GM18951 (cell line): Measurements from ENCODE around the gene TMCO5A.
"Not testable (repeated sequence)": the region's sequence is repeated elsewhere in the genome, so short reads cannot be mapped to it uniquely, and the experiment has no call there.

Source experiments
- POLR2A ChIP-seq: IDR thresholded peaks from 4 replicates; pipeline ENCODE4 v1.6.1; 2011; ENCODE audit warnings: mild to moderate bottlenecking; ENCODE audit not compliant: insufficient read length, insufficient read depth; ENCODE audit errors: extremely low read depth
- in situ Hi-C: fragments of 300-500 bp; cut with MboI; formaldehyde crosslinking; loops from one replicate; pipeline ENCODE4 v1.12.0; 2022; ENCODE audit warnings: low sequenced_read_pairs, mixed read lengths, inconsistent platforms; ENCODE audit not compliant: unreplicated experiment

Gene TMCO5A

GRCh38 chr15:37929238-37929637, 5.2 kb upstream of the TMCO5A start:
- no peak for TF ChIP-seq POLR2A
- in situ Hi-C loops, result no loop called here

- in situ Hi-C loops, result no loop called here
- TF ChIP-seq POLR2A, result no peak
Measured at GRCh38 chr15:37931321-37931720, 3.1 kb upstream of the TMCO5A start.

GRCh38 chr15:37931868-37932267, 2.6 kb upstream of the TMCO5A start:
- in situ Hi-C loops, result no loop called here
- TF ChIP-seq POLR2A, result no peak

- in situ Hi-C loops, result no loop called here
- no peak for TF ChIP-seq POLR2A
Measured at GRCh38 chr15:37932549-37932948, 1.9 kb upstream of the TMCO5A start.

- in situ Hi-C loops, result no loop called here
Measured at GRCh38 chr15:37933666-37934065, 774 bp upstream of the TMCO5A start.

GRCh38 chr15:37940876-37941275, 6.4 kb downstream of the TMCO5A start:
- in situ Hi-C loops, result no loop called here
- TF ChIP-seq POLR2A, result no peak

More at GRCh38 chr15:37933666-37934065, 774 bp upstream of the TMCO5A start:
- TF ChIP-seq POLR2A, result no peak

GRCh38 chr15:37941779-37942178, 7.3 kb downstream of the TMCO5A start:
- in situ Hi-C loops, result no loop called here
- TF ChIP-seq POLR2A, result no peak

- in situ Hi-C loops, result no loop called here
Measured at GRCh38 chr15:37951999-37952398, 17.6 kb downstream of the TMCO5A start.

GRCh38 chr15:37960742-37961141, 26.3 kb downstream of the TMCO5A start:
- in situ Hi-C loops, result not testable (repeated sequence)

More at GRCh38 chr15:37951999-37952398, 17.6 kb downstream of the TMCO5A start:
- no peak for TF ChIP-seq POLR2A

GRCh38 chr15:37967788-37968187, 33.3 kb downstream of the TMCO5A start:
- in situ Hi-C loops, result no loop called here
- TF ChIP-seq POLR2A, result no peak

- TF ChIP-seq POLR2A, result no peak
- in situ Hi-C loops, result no loop called here
Measured at GRCh38 chr15:37973856-37974255, 39.4 kb downstream of the TMCO5A start.

GRCh38 chr15:37978231-37978630, 43.8 kb downstream of the TMCO5A start:
- TF ChIP-seq POLR2A, result no peak
- in situ Hi-C loops, result no loop called here

- in situ Hi-C loops, result no loop called here
- TF ChIP-seq POLR2A, result no peak
Measured at GRCh38 chr15:37979671-37980409, 45.4 kb downstream of the TMCO5A start.

- in situ Hi-C loops, result no loop called here
- no peak for TF ChIP-seq POLR2A
Measured at GRCh38 chr15:37981201-37981600, 46.8 kb downstream of the TMCO5A start.
